Smooth muscle cell of the coronary artery (primary cell): Measurements from ENCODE around the gene C6orf141. TPM values are rescaled to one million over a fixed set of nuclear protein-coding genes. Genes with fewer than 3 reads are reported as not detected.

Experiments
- total RNA-seq: library from RNA; depleted of rRNA; stranded (reverse); fragments of >200 nt; gene quantifications from 2 replicates; pipeline ENCODE4 v1.2.3, GENCODE V29; 2014; ENCODE audit warnings: low replicate concordance

The C6orf141 gene
- not detected in 2 replicates for total RNA-seq

DNA sequence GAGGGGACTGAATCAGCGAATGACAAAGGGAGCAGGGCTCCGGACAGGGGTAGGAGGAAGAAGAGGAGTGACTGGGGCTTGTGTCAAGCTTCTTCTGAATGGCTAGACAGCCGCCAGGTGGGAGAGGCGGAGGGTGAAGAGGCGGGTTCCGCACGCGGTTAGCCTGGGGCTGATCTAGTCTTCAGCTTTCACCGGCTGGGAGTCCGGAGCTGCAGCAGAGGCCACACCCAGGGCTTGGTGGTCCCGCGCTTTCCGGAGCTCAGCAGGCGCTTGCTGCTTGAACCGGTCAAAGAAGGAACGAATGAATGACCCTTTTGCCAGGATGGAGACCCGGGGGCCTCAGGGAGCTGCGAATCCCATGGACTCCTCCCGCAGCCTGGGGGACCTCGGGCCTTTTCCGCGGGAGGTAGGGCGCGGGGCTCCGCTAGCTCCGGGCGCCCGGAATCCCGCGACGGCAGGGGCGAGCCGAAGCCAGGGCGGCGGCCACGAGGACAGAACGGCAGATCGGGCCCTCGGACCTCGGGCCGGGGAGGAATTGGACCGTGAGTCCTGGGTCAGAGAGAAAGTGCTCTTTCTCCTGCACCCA, at the start of gene C6orf141:
Gene C6orf141 (plus strand): TSS at position 177 of the 586 bp plus-strand sequence. CDS start 125 bp downstream, at position 302.

Other genes with a start within 250 kb of the C6orf141 start
- 13.2 and 13.3 TPM in 2 replicates for gene MMUT, start 87.4 kb upstream of the C6orf141 start, total RNA-seq
- 0.35 and 2.3 TPM in 2 replicates for gene CENPQ, start 87.3 kb upstream of the C6orf141 start, total RNA-seq
- not detected in 2 replicates for gene GLYATL3, start 50.7 kb upstream of the C6orf141 start, total RNA-seq
- gene RHAG, start 86.2 kb downstream of the C6orf141 start, total RNA-seq, result not detected in 2 replicates
- gene CRISP2, start 162.9 kb downstream of the C6orf141 start, total RNA-seq, result not detected in 2 replicates
- not detected in 2 replicates for gene CRISP3, start 193.7 kb downstream of the C6orf141 start, total RNA-seq
- gene PGK2, start 236.6 kb downstream of the C6orf141 start, total RNA-seq, result not detected in 2 replicates